Right lobe of liver (tissue), 5 donors: ENCODE data around the gene CD69. TPM values are rescaled to one million over a fixed set of nuclear protein-coding genes. Genes with fewer than 3 reads are reported as not detected.

Experiments used
- total RNA-seq, 6 experiments: library from RNA; depleted of rRNA in 2 of 6; stranded (reverse); fragments of >200 nt in 2 of 6; fragmentation: NEBNext Ultra II Directional in 3 of 6; extraction: Animal tissue kit (Norgen Biotek cat#: 25700) in 3 of 6; gene quantifications; one replicate each; pipeline versions ENCODE4 v1.1.0 to v1.2.4, GENCODE V29; 2016 to 2023
- donor health status: DM: no; HTN: no; CAD: no.
- donor health status: DM: no; HTN: no; CAD: no.
- donor health status: DM: no; HTN: yes; CAD: no.
- donor health status: DM: no; HTN: yes; CAD: no.

The CD69 gene
- total RNA-seq, 6 experiments from 2014 or later: 0.26 to 2.3 (median 1.0) TPM

Other genes with a start within 250 kb of the CD69 start
- gene KLRB1, start 153.0 kb downstream of the CD69 start, total RNA-seq: 1 to 10 TPM in 3 of 6 experiments, under 1 TPM in 3; 0.22 to 1.9 (median 1.1) TPM
- 1 to 10 TPM in 5 of 6 experiments, under 1 TPM in 1; 0.62 to 4.4 (median 1.6) TPM for gene CLEC2D, start 91.2 kb downstream of the CD69 start, total RNA-seq
- gene CLECL1, start 27.8 kb downstream of the CD69 start, total RNA-seq: under 1 TPM in 2 of 6 experiments, not detected in 4; 0.56 to 0.60 TPM
- 1 to 10 TPM in 2 of 6 experiments, under 1 TPM in 2, not detected in 2; 0.65 to 1.4 (median 0.90) TPM for gene KLRF1, start 66.6 kb upstream of the CD69 start, total RNA-seq
- gene CLEC2B, start 108.5 kb upstream of the CD69 start, total RNA-seq: 10 to 100 TPM in 1 of 6 experiments, 1 to 10 TPM in 5; 1.4 to 11.1 (median 4.9) TPM
- gene KLRF2, start 120.6 kb upstream of the CD69 start, total RNA-seq: not detected
- gene CLEC2A, start 171.5 kb upstream of the CD69 start, total RNA-seq: not detected
- 1 to 10 TPM in 2 of 6 experiments, under 1 TPM in 4; 0.22 to 2.9 (median 0.99) TPM for gene CLEC12A, start 210.5 kb upstream of the CD69 start, total RNA-seq
- 10 to 100 TPM in 3 of 6 experiments, 1 to 10 TPM in 3; 6.8 to 23.5 (median 9.7) TPM for gene CLEC1B, start 238.2 kb upstream of the CD69 start, total RNA-seq
- not detected for gene CLEC12B, start 249.7 kb upstream of the CD69 start, total RNA-seq